ENCODE data around the gene OR1A1. TPM values are rescaled to one million over a fixed set of nuclear protein-coding genes. Genes with fewer than 3 reads are reported as not detected.

OR1A1 gene
- total RNA-seq, 1 experiment from 2014 or later, result not detected

GRCh38 chr17:3256575-3256974 lies 49.1 kb downstream of the OR1A1 start:
- TF ChIP-seq EZH2 (IDR thresholded peaks at IDR 0.05; ENCODE audit: low read depth) (no peak), CTCF (conservative IDR thresholded peaks at IDR 0.05) (no peak)
- Histone ChIP-seq H3K27me3 (ENCODE audit: insufficient read depth, low read depth) (peaks cover 67% of the 10 kb centered on the region), H4K20me1 (ENCODE audit: insufficient read depth) (no peaks in the 10 kb centered on the region), H2AFZ (no peak overlapping the region), H3K9me3 (ENCODE audit: insufficient read depth, low read depth) (no peaks in the 10 kb centered on the region), H3K4me2 (no peak overlapping the region), H3F3A (ENCODE audit: insufficient read depth, low read depth) (no peaks in the 10 kb centered on the region), H3K4me3 (no peak overlapping the region), H3K9me2 (ENCODE audit: insufficient read depth) (no peaks in the 10 kb centered on the region), H3K79me2 (ENCODE audit: low read depth) (no peaks in the 10 kb centered on the region), H3K4me1 (replicated peaks; ENCODE audit: insufficient read depth) (no peaks in the 10 kb centered on the region), H3K36me3 (ENCODE audit: low read depth) (no peaks in the 10 kb centered on the region), H3K27ac (no peak overlapping the region)
- intact Hi-C loops (cut with micrococcal nuclease; ENCODE audit: unreplicated experiment), result no loop called here
- ChIA-PET POLR2A (ENCODE audit: unreplicated experiment) (no interaction called here), CTCF (no interaction called here)
- no peak for DNase-seq
- no TSS peak for BruUV-seq (replicated peaks)

DNA sequence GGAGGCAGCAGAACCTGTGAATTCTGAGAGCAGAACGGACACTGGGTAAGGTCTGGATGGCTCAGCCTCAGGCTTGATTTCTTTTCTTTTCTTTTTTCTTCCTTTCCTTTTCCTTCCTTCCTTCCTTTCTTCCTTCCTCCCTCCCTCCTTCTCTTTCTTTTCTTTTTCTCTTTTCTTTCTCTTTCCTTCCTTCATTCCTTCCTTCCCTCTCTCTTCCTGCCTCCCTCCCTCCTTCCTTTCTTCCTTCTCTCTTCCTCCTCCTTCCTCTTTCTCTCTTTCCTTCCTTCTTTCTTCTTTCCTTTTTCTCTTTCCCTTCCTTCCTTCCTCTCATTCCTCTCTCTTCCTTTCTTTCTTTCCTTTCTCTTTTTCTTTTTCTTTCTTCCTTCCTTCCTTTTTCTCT lies 52.7 kb downstream of the OR1A1 start:
- no peaks in the 10 kb centered on the region for H3K36me3 ChIP-seq (ENCODE audit: low read depth)
- no peaks in the 10 kb centered on the region for H3F3A ChIP-seq (ENCODE audit: insufficient read depth, low read depth)
- no peaks in the 10 kb centered on the region for H3K79me2 ChIP-seq (ENCODE audit: low read depth)
- no peaks in the 10 kb centered on the region for H3K9me3 ChIP-seq (ENCODE audit: insufficient read depth, low read depth)
- POLR2A ChIA-PET (ENCODE audit: unreplicated experiment), result no interaction called here
- no peaks in the 10 kb centered on the region for H3K4me1 ChIP-seq (replicated peaks; ENCODE audit: insufficient read depth)
- no peak overlapping the region for H2AFZ ChIP-seq
- no peak overlapping the region for H3K4me3 ChIP-seq
- no TSS peak for BruUV-seq (replicated peaks)
- no peak overlapping the region for H3K4me2 ChIP-seq
- H4K20me1 ChIP-seq (ENCODE audit: insufficient read depth), result no peaks in the 10 kb centered on the region
- no peak for DNase-seq
- CTCF ChIA-PET, result no interaction called here
- intact Hi-C loops (cut with micrococcal nuclease; ENCODE audit: unreplicated experiment), result no loop called here
- peaks cover 87% of the 10 kb centered on the region for H3K27me3 ChIP-seq (ENCODE audit: insufficient read depth, low read depth)
- TF ChIP-seq CTCF (conservative IDR thresholded peaks at IDR 0.05) (no peak), EZH2 (IDR thresholded peaks at IDR 0.05; ENCODE audit: low read depth) (no peak)
- no peak overlapping the region for H3K27ac ChIP-seq
- H3K9me2 ChIP-seq (ENCODE audit: insufficient read depth), result no peaks in the 10 kb centered on the region

- TF ChIP-seq CTCF (conservative IDR thresholded peaks at IDR 0.05), result no peak
- TF ChIP-seq EZH2 (IDR thresholded peaks at IDR 0.05; ENCODE audit: low read depth), result no peak
- H3K27ac ChIP-seq, result no peak overlapping the region
- H2AFZ ChIP-seq, result no peak overlapping the region
- DNase-seq, result no peak
- no peaks in the 10 kb centered on the region for H4K20me1 ChIP-seq (ENCODE audit: insufficient read depth)
- ChIA-PET POLR2A (ENCODE audit: unreplicated experiment) (no interaction called here), CTCF (no interaction called here)
- no peaks in the 10 kb centered on the region for H3F3A ChIP-seq (ENCODE audit: insufficient read depth, low read depth)
- peaks cover 88% of the 10 kb centered on the region for H3K27me3 ChIP-seq (ENCODE audit: insufficient read depth, low read depth)
- no TSS peak for BruUV-seq (replicated peaks)
- no peaks in the 10 kb centered on the region for H3K36me3 ChIP-seq (ENCODE audit: low read depth)
- no peaks in the 10 kb centered on the region for H3K4me1 ChIP-seq (replicated peaks; ENCODE audit: insufficient read depth)
- H3K4me3 ChIP-seq, result no peak overlapping the region
- no peaks in the 10 kb centered on the region for H3K9me2 ChIP-seq (ENCODE audit: insufficient read depth)
- no peak overlapping the region for H3K4me2 ChIP-seq
- H3K79me2 ChIP-seq (ENCODE audit: low read depth), result no peaks in the 10 kb centered on the region
- intact Hi-C loops (cut with micrococcal nuclease; ENCODE audit: unreplicated experiment), result no loop called here
- H3K9me3 ChIP-seq (ENCODE audit: insufficient read depth, low read depth), result no peaks in the 10 kb centered on the region
Observed at GRCh38 chr17:3260600-3260999, 53.1 kb downstream of the OR1A1 start.

Other genes starting within 250 kb of the OR1A1 start
- not detected in 2 replicates for gene OR1D5, start 144.1 kb upstream of the OR1A1 start, total RNA-seq (2021)
- gene OR1D2, start 103.2 kb upstream of the OR1A1 start, total RNA-seq (2021), result not detected in 2 replicates
- gene OR1G1, start 80.1 kb upstream of the OR1A1 start, total RNA-seq (2021), result not detected in 2 replicates
- not detected in 2 replicates for gene OR1A2, start 10.1 kb upstream of the OR1A1 start, total RNA-seq (2021)
- gene OR3A1, start 90.7 kb downstream of the OR1A1 start, total RNA-seq (2021), result not detected in 2 replicates
- not detected in 2 replicates for gene OR3A2, start 178.6 kb downstream of the OR1A1 start, total RNA-seq (2021)
- gene OR1E1, start 190.7 kb downstream of the OR1A1 start, total RNA-seq (2021), result not detected in 2 replicates
- gene OR3A3, start 203.7 kb downstream of the OR1A1 start, total RNA-seq (2021), result not detected in 2 replicates
- not detected in 2 replicates for gene OR1E2, start 226.2 kb downstream of the OR1A1 start, total RNA-seq (2021)